Esophagus squamous epithelium (tissue), 4 donors: ENCODE data around the gene JPH3.

Source experiments
- CTCF ChIP-seq, 6 experiments: fragments of 450-650 bp in 4 of 6; fragments of 200-600 bp in 2 of 6; sonication (generic) in 2 of 6; IDR thresholded peaks; one replicate each; pipeline ENCODE4 v1.5.1; 2016 to 2019; ENCODE audit warnings: antibody characterized with exemption in 6 of 6, mild to moderate bottlenecking in 4 of 6, moderate library complexity in 4 of 6
- POLR2A ChIP-seq, 4 donors: fragments of 450-650 bp; IDR thresholded peaks; one replicate each; pipeline ENCODE4 v1.6.1; 2017; ENCODE audit warnings: antibody characterized with exemption in 4 of 4, mild to moderate bottlenecking in 4 of 4, moderate library complexity in 3 of 4

DNA sequence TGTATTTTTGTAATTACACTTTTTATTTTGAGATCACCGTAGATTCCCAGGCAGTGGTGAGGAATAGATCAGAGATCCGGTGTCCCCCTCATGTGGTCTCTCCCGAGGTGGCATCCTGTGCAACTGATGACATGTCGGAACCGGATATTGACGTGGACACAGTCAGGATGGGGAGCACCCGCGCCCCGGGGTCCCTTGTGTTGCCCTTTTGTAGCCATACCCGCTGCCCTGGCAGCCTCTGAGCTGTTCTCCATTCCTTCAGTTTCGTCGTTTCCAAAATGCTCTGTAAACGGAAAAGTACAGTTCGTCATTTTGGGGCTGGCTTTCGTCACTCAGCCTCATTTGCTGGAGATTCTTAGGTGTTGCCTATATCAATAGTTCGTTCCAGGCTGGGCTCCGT, 14.2 kb downstream of the JPH3 start:
- TF ChIP-seq CTCF (IDR thresholded peaks at IDR 0.05) (no peak), POLR2A (IDR thresholded peaks at IDR 0.05) (no peak)
